Activated CD4-positive, CD25-positive, alpha-beta regulatory T cell (primary cell): ENCODE measurements around the gene CTIF.
"Not testable (repeated sequence)": the region's sequence is repeated elsewhere in the genome, so short reads cannot be mapped to it uniquely, and the experiment has no call there.

Source experiments
- DNase-seq, 4 experiments: peaks; one replicate each; lab custom pipeline; 2025; lab: John Stamatoyannopoulos, UW

The CTIF gene

DNA sequence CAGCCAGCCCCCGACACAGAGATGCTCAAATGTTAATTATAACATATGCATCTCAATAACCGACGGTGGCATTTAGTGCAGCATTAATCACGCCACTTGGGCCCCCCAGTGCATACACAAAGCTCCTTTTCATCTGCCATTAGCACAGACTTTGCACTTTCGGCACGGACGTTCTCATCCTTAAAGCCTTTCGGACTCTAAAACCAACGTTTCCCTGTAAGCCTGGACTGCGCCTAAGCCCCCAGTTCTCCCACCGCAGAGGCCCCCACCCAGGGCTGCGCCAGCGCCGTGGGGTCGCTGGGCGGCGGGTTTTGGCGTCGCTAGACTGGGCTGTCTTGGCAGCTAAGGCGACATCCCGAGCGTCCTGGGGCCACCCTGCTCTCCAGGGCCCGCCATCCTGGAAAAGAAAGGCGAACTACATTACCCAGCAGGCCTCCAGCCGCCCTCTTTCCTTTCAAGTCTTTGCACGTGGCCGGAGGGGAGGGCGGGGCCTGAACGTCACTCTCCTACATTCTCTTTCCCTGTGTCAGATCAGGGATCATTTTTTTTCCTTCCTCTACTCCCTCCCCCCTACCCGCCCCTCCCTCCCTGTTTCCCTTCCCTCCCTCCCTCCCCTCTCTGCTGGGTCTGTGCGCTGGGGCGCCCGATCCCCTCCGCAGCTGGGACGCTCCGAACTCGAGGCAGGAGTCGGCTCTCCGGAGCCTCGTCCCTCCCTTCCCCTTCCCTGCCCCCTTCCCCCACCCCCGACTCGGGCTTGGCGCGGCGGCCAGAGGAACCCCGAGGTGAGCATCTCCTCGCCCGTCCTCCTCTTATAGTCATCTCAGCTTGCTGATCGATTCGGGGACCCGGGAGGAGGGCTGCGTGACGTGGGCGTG lies at the start of gene CTIF:
CTIF (plus strand) TSS at position 501 of the 875 bp plus-strand sequence. CDS start 80,535 bp downstream, outside the sequence.
- peak in 3 of 4 experiments; percentile 9 to 42 (median 9) for DNase-seq

- no peak for DNase-seq
Measured at GRCh38 chr18:48490641-48491293, 48.1 kb upstream of the CTIF start.

- no peak for DNase-seq
Measured at GRCh38 chr18:48492880-48493279, 46.0 kb upstream of the CTIF start.

DNA sequence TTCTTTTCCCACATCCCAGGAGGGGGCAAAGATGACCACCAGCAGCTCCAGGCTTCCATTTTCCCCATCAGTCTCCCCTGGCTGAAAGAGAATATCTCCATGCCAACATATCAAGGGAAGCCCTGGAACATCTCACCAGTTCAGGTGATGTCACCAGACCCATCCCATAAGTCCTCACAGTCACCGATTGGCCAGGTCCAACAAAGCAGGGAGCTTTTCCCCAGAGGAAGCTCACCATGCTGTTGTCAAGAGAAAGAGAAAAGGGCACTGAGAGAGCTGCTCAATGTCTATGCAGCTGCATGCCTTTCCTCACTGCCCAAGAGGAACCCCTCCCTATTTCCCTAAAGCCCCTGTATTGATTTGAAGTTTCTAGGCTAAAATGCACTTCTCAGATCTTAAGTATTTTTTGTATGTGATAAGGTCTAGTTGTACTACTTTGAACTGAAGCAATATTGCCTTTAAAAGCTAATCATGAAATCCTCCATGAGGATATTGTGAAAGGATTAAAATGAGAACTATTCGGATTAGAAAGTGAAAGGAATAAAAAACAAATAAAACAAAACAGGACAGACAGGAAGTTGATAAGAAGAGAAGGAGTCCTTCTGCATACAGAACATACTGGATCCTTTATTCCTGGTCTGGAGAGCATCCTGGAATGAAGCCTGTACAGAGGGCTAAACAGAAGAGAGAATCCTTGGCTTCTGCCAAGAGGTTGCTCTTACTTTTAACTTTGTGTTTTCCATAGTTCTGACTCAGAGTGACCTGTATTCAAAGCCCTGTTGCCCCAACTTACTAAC lies 45.2 kb upstream of the CTIF start:
- no peak for DNase-seq

GRCh38 chr18:48497863-48498262 lies 41.0 kb upstream of the CTIF start:
- no peak for DNase-seq

- no peak for DNase-seq
Measured at GRCh38 chr18:48500517-48500916, 38.3 kb upstream of the CTIF start.

- DNase-seq = no peak
Measured at GRCh38 chr18:48502906-48503305, 35.9 kb upstream of the CTIF start.

DNA sequence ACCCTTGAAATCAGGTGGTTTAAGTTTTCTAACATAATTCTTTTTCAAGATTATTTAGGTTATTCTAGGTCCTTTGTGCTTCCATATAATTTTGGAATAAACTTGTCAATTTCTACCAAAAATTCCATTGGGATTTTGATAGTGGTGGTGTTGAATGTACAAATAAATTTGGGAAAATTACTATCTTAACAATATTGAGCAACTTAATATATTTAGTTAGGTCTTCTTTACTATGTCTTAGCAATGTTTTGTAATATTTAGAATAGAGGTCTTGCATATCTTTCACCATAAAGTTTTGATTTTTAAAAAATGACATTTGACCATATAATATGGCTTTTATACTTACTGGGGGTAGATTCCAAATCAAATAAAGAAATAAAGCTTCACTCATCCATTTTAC lies 34.0 kb upstream of the CTIF start:
- DNase-seq = no peak

- not testable (repeated sequence) for DNase-seq
Measured at GRCh38 chr18:48506983-48507568, 31.8 kb upstream of the CTIF start.

DNA sequence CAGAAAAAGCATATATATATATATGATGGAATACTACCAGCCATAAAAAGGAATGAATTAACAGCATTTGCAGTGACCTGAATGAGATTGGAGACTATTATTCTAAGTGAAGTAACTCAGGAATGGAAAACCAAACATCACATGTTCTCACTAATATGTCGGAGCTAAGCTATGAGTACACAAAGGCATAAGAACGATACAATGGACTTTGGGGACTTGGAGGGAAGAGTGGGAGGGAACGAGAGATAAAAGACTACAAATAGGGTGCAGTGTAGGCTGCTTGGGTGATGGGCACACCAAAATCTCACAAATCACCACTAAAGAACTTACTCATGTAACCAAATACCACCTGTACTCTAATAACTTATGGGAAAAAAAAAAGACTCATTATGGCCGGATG lies 26.3 kb upstream of the CTIF start:
- not testable (repeated sequence) for DNase-seq

GRCh38 chr18:48514786-48515185 lies 24.0 kb upstream of the CTIF start:
- no peak for DNase-seq

GRCh38 chr18:48517048-48517447 lies 21.8 kb upstream of the CTIF start:
- no peak for DNase-seq

- DNase-seq = no peak
Measured at GRCh38 chr18:48519431-48520100, 19.3 kb upstream of the CTIF start.

- no peak for DNase-seq
Measured at GRCh38 chr18:48521723-48522122, 17.1 kb upstream of the CTIF start.

DNA sequence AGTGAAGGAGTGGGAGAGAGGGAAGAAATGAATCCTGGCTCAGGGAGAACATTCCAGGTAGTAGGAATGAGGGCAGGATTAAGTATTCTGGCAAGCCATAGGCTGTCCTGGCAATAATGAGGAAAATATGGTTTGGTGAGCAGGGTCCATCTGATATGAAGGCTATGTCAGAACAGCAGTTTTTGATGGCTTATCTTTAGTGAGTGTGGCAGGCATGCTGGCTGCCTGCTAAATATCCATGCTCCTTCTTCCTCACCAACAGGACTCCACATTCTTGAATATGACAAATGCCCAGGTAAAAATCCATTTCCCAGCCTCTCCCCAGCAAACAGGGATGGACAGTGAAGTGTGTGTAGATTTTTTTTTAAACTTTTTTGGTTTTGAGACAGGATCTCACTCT lies 13.2 kb upstream of the CTIF start:
- DNase-seq = no peak

DNA sequence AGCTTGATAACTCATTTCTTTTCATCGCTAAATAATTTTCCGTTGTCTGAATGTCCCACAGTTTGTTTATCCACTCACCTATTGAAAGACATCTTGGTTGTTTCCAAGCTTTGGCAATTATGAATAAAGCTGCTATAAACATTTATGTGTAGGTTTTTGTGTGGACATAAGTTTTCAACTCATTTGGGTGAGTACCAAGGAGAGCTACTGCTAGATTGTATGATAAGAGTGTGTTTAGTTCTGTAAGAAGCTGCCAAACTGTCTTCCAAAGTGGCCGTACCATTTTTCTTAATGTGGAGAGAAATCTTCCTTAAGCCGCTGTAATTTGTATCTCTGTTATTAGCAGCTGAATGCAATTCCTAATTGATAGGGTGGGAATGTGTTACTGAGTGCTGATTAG lies 11.4 kb upstream of the CTIF start:
- DNase-seq = no peak

DNA sequence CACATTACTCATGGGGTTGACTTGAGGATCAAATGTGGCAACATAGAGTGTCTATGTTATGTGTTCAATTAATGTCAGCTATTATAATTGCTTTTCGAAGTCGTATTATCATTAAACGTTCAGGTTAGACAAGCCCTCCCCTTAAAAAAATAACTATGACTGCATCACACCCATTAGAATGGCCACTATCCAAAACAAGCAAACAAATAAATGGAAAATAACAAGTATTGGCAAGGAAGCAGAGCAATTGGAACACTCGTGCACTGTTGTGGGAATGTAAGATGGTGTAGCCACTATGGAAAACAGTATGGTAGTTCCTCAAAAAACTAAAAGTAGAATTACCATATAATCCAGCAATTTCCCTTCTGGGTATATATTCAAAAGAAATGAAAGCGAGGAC lies 10.0 kb upstream of the CTIF start:
- no peak for DNase-seq

DNA sequence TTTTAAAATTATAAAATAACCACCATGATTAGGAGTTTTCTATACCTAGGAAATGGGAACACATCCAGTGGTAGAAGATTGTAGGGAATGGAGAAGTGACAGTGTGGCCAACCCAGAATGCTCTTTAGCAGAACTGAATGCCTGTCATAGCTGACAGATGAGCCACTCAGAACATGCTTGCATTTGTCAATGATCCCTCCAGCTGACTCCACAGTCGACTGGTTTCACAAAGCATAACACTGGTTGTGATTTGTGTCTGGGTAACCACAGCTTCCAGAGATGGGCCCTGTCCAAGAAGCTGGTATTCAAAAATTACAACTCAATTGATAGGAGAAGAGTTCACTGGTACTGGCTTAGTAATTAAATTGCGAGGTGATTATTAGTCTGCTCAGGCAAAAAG lies 9.0 kb upstream of the CTIF start:
- DNase-seq = no peak

- no peak for DNase-seq
Measured at GRCh38 chr18:48530399-48531081, 8.3 kb upstream of the CTIF start.

DNA sequence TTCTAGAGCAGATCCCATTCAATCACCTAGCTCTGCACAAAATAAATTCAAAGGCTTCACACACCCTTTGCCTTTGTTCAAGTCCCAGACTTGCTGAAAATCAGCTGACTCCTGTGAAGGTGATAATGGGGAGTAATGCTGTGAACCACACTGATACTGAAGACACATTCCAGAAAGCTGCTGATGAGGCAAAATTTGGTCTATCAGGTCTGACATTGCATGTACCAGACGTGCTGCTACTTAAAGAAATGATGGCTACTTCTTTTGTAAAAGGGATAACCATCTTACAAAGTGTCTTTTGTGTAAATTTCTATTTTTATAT lies 7.8 kb upstream of the CTIF start:
- no peak for DNase-seq

DNA sequence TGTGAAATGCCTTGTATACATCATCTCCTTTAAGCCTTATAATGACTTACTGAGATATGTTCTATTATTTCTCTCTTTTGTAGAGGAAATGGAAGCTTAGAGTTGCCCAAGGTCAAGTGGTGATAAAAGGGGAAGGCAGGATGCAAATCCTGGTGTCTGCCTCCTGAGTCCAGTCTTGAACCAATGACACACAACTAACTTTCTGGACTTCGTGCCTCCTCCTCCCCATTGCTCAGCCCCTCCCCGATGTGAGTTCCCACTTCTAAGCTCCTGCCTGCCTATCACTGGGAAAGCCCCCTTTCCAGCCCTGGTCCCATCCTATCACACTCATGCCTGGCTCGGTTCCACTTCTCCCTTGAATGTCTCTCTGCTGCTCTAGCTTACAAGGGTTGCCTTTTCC lies 6.9 kb upstream of the CTIF start:
- no peak for DNase-seq
